Fibroblast of lung (primary cell): Measurements from ENCODE around the gene TFDP2.

Source experiments
- CTCF ChIP-seq, 2 donors: IDR thresholded peaks in 1 of 2; conservative IDR thresholded peaks in 1 of 2; 1 replicate in 1 of 2; 2 replicates in 1 of 2; pipeline ENCODE4 v1.5.1; 2011 to 2012; ENCODE audit warnings: low read length in 2 of 2, control low read depth in 1 of 2, inconsistent platforms in 1 of 2, low read depth in 1 of 2, mild to moderate bottlenecking in 1 of 2
- EZH2 ChIP-seq: IDR thresholded peaks from 2 replicates; pipeline ENCODE4 v1.5.1; 2012; ENCODE audit warnings: low read length, control low read depth, mild to moderate bottlenecking; ENCODE audit errors: missing control alignments

- TF ChIP-seq CTCF (conservative IDR thresholded peaks at IDR 0.05 in 1 of 2, IDR thresholded peaks at IDR 0.05 in 1 of 2; ENCODE audit: low read depth in 1 of 2, low read length in 2 of 2) (no peak), EZH2 (no peak)
These were observed 30.4 kb downstream of the TFDP2 start for GRCh38 chr3:142118911-142119310.
